Kidney capillary endothelial cell (primary cell): ENCODE results near the gene MEGF8.
"Not testable (repeated sequence)": the region's sequence is repeated elsewhere in the genome, so short reads cannot be mapped to it uniquely, and the experiment has no call there.

ENCODE experiments used
- DNase-seq: peaks from one replicate; pipeline ENCODE4 v3.0.0-alpha.2; 2018; ENCODE audit warnings: low spot score

MEGF8 gene

DNA sequence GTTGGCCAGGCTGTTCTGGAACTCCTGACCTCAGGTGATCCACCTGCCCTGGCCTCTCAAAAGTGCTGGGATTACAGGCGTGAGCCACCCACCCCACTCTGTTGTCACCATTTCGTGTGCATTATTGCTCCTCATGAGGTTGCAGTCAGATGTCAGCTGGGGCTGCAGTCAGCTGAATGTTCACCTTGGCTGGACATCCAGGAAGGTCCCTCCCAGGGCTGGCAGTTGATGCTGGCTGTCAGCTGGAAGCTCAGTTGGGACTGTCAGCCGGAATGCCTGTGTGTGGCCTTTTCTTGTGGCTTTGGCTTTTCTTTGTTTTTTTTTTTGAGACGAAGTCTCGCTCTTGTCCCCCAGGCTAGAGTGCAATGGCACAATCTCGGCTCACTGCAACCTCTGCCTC, 6.6 kb downstream of the MEGF8 start:
- DNase-seq, result no peak

DNA sequence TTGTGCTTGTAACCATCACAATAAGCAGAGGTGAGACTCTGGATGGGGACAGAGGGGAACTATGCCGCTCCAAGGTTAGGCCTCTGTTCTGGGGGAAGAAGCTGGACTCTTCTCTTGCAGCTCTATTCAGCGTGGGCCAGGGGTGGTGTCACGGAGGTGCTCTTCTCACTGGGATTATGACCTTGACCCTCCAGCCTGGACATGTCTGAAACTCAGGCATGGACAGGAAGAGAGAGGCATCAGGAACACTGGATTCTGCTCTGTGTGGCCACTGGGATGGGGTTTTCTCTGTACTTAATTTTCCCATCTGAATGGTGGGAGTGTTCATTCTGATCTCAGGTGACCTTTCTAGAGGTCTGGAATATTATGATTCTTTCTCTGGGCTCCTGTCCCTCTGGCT, 7.6 kb downstream of the MEGF8 start:
- no peak for DNase-seq

DNA sequence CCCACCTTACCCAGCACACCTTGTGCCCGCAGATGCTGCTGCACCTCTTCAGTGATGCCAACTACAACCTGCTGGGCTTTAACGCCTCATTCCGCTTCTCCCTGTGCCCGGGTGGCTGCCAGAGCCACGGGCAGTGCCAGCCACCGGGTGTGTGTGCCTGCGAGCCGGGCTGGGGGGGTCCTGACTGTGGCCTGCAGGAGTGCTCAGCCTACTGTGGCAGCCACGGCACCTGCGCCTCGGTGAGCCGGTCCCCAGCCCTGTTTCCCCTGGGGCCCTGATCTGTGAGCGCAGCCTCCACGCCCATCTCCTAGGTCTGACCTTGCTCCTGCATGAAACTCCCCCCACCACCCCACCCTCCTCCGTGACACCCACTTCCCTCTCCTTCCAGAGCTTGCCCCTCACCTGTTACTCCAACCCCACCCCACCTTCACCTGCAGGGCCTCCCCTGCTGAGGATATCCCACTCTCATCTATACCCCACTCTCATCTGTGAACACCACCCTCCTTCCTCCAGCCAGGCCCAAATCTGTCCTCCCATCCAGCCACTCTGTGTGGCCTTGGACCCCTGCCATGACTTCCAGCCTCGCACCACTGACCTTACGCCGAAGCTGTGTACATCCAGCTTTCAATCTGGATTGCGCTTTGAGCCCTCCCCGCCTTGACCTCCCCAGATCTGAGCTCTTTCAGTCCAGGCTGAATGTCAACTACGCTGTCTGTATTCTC, 8.7 kb downstream of the MEGF8 start:
- no peak for DNase-seq

DNA sequence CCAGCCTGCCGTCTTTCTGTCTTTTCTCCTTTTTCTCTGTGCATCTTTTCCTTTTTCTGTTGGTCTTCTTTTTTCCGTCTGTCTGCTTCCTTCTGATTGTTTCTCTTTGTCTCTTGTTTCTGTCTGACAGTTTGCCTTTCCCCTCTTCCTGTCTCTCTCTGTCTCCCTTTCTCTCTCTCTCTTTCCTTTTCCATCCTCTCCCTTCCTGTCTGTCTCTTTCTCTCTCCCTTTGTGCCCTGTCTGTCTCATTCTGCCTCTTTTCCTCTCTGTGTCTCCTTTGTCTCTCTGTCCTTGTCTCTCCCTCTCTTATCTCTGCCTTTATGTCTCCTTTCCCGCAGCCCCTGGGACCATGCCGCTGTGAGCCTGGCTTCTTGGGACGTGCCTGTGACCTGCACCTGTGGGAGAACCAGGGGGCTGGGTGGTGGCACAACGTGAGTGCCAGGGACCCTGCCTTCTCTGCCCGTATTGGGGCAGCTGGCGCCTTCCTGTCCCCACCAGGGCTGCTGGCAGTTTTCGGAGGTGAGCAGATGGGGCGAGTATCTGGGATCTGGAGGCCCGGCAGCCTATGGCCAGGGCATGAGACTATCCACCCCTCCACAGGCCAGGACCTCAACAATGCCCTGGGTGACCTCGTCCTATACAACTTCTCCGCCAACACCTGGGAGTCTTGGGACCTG, 9.4 kb downstream of the MEGF8 start:
- DNase-seq, result no peak

DNA sequence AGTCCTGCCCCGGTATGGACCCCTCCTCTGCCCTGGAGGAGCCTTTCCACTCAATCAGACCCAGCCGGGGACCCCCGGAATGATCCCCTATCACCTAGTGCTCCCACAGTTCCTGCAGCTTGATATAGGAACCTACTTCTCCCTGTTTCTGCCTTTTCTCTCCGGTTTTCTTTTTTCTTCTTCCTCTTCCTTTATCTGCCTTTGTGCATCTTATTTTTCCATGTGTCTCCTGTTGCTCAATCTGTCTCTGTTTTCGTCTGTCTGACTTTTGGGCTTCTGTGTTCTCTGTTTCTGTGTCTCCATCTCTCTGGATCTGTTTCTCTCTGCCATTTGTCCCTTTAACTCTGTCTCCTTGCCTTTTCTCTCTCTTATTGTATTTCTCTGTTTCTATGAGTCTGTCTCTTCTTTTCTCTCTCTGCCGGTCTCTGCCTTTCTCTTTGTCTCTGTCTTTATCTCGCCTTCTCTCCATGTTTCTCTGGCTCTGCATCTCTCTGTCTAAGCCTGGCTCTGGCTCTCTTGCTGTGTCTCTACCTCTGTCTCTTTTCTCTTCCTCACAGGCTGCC, 10.0 kb downstream of the MEGF8 start:
- DNase-seq, result no peak

DNA sequence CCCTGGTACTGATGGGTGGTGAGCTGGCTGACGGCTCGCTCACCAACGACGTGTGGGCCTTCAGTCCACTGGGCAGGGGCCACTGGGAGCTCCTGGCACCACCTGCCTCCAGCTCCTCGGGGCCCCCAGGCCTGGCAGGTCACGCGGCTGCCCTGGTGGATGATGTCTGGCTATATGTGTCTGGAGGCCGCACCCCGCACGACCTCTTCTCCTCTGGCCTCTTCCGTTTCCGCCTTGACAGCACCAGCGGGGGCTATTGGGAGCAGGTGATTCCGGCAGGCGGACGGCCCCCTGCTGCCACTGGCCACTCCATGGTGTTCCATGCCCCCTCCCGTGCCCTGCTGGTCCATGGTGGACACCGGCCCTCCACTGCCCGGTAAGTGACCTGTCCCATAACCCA, 10.5 kb downstream of the MEGF8 start:
- DNase-seq, result no peak

DNA sequence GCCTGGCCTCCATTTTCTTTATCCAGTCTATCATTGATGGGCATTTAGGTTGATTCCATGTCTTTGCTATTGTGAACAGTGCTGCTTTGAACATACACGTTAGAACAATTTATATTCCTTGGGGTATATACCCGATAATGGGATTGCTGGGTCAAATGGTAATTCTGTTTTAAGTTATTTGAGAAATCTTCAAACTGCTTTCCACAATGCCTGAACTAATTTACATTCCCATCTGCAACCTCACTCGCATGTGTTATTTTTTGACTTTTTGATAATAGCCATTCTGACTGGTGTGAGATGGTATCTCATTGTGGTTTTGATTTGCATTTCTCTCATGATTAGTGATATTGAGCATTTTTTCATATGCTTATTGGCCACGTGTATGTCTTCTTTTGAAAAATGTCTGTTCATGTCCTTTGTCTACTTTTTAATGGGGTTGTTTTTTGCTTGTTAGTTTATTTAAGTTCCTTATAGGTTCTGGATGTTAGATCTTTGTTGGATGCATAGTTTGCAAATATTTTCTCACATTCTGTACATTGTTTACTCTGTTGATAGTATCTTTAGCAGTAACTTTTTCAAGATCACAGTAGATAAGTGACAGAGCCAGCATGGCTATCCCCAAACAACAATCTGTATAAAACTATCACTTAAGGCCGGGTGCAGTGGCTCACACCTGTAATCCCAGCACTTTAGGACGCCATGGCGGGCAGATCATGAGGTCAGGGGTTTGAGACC, 13.9 kb downstream of the MEGF8 start:
- not testable (repeated sequence) for DNase-seq

DNA sequence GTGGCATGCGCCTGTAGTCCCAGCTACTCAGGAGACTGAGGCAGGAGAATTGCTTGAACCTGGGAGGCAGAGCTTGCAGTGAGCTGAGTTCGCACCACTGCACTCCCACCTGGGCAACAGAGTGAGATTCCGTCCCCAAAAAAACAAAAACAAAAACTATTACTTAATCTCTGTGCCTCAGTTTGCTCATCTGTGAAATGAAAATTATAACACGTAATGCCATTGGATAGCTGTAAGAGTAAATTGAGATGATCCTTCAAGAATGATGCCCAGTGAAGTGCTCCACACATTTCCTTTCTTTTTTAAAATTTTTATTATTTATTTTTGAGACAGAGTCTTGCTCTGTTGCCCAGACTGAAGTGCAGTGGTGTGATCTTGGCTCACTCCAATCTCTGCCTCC, 14.5 kb downstream of the MEGF8 start:
- not testable (repeated sequence) for DNase-seq

DNA sequence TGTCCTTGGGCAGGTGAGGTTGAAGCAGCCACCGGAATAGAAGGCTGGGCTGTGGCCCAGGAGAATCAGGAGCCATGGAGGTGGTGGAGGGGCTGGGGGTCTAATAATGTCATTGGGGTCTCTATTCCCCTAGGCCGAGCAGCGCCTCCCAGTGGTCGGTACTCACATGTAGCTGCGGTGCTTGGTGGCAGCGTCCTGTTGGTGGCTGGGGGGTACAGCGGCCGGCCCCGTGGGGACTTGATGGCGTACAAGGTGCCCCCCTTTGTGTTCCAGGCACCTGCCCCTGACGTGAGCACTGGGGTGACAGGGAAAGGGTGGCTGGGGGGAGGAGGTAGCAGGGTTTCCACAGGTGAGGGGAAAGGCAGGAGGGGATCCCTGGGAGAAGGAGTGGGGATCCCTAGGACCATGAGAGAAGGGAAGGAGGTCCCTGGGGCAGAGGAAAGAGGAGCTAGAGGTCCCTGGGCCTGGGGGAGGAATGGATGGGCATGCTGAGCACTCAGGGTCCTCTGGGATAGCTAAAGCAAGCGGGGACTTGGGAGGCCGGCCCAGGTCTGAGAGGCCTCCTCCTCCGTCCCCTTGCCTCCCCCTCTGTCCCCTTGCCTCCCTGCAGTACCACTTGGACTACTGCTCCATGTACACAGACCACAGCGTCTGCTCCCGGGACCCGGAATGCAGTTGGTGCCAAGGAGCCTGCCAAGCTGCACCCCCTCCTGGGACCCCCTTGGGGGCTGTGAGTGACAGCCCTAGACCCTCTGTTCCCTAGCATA, 18.1 kb downstream of the MEGF8 start:
- no peak for DNase-seq

DNA sequence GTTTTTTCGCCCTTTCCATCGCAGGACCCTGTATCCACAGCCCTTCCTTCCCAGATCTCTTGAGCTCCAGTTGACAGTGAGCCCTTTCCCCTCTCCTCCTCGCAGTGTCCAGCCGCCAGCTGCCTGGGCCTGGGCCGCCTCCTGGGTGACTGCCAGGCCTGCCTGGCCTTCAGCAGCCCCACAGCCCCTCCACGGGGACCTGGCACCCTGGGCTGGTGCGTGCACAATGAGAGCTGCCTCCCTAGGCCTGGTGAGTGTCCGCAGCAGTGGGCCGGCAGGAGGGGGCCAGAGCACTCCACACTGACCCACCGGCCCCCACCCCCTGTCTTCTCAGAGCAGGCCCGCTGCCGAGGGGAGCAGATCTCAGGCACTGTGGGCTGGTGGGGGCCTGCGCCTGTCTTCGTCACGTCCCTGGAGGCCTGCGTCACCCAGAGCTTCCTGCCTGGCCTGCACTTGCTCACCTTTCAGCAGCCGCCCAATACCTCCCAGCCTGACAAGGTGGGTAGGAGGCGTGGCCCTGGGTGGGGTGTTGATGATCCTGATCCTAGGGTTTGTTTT, 19.0 kb downstream of the MEGF8 start:
- DNase-seq, result no peak

DNA sequence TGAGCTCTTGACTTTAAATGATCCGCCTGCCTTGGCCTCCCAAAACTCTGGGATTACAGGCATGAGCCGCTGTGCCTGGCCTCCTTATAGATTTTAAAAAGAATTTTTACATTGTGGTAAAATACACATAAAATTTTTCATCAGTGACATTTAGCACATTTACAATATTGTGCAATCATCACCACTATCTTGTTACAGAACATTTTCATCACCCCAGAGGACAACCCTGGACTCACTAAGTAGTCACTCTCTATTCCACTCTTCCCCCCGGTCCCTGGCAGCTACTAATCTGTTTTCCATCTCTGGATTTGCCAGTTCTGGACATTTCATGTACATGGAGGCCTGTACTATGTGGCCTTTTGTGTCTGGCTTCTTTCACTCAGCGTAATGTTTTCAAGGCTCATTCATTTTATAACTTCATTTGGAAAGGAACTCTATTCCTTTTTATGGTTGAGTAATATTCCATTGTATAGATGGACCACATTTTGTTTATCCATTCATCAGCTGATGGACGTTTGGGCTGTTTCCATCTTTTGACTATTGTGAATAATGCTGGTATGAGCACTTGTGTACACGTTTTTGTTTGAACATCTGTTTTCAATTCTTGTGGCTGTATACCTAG, 19.9 kb downstream of the MEGF8 start:
- DNase-seq, result no peak

DNA sequence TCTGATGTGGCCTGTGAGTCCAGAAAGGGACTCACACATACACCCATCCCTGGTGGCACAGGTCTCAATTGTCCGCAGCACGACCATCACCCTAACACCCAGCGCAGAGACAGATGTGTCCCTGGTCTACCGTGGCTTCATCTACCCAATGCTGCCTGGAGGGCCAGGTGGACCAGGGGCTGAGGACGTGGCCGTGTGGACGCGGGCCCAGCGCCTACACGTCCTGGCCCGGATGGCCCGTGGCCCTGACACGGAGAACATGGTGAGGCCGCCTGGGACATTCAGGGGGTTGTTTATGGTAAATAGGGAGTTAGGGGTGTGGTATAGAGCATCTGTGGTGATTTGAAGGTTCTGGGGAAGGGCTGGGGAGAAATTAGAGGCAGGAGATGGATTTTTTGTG, 22.8 kb downstream of the MEGF8 start:
- no peak for DNase-seq

DNA sequence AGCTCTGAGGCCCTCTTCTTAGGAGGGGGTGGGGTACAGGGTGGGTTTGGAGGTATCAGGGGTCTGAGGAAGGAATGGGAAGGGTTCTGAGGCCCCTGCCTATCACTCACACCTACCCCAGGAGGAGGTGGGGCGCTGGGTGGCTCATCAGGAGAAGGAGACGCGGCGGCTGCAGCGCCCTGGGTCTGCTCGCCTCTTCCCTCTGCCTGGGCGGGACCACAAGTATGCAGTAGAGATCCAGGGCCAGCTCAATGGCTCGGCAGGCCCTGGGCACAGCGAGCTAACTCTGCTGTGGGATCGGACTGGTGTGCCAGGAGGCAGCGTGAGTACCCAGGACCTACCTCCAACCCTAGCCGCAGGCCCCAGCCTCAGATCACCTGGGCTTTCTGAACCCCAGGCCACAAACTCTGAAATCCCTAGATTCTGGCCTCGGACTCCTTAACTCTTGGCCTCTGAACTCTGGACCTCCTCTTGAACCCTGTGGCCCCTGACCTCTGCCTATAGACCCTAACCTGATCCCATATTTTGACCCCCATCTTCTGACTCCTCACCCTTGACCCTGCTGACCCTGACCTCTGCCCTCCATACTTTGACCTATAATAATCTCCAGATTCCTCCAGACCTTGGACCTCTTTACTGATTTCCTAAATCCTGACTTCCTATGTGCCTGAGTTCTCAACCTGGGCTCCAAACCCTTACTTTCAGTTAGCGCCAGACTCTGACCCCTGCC, 24.1 kb downstream of the MEGF8 start:
- DNase-seq, result no peak

DNA sequence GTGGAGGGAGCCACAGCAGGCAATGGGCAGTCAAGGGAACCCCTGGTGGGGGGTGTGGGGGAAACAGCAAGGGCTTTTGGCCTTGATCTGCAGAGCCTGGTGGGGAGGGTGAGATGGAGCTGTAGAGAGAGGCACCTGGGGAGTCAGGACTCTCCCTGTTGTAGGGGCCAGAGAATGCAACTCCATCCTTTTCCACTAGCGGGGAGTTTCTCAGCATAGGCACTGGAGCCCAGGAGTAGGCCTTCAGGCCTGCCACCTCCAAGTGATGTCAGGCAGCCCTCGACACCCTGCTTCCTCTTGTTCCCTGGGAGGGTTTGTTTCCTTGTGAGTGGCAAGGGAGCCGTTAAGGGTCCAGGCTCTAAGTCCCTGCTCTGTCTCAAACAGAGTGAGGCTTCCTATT, 25.0 kb downstream of the MEGF8 start:
- DNase-seq, result no peak

DNA sequence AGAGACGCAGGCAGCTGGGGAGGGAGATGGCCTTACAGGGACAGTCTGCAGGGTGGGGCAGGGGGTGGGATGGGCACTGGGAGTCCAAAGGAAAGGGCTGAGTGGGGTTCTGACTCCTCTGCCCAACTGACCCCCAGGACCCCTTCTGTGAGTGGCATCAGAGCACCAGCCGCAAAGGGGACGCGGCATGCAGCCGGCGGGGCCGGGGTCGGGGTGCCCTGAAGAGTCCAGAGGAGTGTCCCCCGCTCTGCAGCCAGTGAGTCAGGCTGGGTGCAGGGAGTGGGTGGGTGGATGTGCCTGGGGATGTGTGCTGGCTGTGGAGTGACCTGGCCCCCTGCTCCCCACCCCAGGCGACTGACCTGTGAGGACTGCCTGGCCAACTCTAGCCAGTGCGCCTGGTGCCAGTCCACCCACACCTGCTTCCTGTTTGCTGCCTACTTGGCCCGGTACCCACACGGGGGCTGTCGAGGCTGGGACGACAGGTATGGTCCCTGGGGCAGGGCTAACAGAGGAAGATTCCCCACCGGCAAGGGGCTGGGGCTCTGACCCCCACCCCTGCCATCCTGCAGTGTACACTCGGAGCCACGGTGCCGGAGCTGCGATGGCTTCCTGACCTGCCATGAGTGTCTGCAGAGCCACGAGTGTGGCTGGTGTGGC, 25.8 kb downstream of the MEGF8 start:
- DNase-seq, result no peak

DNA sequence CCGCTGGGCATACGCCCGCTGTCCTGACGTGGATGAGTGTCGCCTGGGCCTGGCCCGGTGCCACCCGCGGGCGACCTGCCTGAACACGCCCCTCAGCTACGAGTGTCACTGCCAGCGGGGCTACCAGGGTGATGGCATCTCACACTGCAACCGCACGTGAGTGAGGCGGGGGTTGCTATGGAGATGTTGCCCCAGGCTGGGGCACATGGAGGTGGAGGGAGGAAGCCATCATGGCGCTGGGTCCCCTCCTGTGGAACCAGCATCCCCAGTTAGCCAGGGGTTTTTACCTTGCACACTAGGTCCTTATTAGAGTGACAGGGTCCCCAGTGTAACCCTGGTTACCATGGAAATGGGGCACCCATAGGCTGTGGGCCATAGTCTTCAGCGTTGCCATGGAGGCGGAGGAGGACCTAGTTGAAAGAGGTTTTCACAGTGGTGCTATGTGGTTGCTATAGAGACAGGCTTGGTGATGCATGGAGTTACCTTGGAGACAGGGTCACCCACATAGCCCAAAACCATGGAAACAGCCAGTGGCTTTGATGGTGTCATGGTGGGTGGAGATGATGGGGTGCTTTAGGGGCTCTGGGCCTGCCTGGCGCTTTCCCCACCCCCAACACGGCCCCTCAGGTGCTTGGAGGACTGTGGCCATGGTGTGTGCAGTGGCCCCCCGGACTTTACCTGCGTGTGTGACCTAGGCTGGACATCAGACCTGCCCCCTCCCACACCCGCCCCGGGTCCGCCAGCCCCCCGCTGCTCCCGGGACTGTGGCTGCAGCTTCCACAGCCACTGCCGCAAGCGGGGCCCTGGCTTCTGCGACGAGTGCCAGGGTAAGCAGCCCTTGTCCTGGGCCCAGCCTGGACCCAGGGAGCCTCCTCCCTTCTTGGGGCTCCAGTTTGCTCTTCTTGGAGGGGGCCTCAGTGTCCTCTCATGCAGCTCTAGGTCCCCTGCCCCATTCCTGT, 27.1 kb downstream of the MEGF8 start:
- no peak for DNase-seq

DNA sequence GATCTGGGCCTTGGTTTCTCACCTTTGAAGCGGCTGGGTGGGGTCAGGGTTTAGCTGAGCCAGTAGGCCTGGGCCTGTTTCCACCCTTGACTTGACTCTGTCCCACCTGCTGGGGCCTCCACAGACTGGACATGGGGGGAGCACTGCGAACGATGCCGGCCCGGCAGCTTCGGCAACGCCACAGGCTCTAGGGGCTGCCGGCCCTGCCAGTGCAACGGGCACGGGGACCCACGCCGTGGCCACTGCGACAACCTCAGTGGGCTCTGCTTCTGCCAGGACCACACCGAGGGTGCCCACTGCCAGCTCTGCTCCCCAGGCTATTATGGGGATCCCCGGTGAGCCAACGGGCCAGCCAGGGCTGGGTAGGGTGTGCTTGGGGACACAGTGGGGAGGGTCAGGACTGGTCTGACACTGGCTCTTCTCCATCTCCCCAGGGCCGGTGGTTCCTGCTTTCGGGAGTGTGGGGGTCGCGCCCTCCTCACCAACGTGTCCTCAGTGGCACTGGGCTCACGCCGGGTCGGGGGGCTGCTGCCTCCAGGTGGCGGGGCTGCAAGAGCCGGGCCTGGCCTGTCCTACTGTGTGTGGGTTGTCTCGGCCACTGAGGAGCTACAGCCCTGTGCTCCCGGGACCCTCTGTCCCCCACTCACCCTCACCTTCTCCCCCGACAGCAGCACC, 28.0 kb downstream of the MEGF8 start:
- DNase-seq, result no peak

DNA sequence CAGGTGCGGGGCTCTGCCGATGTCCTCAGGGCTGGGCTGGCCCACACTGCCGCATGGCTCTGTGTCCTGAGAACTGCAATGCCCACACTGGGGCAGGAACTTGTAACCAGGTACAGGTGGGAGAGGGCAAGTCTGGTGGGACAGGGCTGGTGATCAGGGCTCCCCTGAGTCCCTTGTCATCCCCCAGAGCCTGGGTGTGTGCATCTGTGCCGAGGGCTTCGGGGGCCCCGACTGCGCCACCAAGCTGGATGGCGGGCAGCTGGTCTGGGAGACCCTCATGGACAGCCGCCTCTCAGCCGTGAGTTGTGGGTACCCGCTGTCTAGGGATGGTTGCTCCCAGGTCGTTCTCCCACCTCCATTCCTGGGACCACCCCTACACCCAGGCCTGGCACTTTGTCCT, 30.5 kb downstream of the MEGF8 start:
- DNase-seq, result no peak
